Frontal cortex (tissue), 4 donors: ENCODE data around the gene ACSS2. TPM values are rescaled to one million over a fixed set of nuclear protein-coding genes. Genes with fewer than 3 reads are reported as not detected.

ENCODE experiments used
- DNase-seq, 2 donors: peaks; one replicate each; pipeline ENCODE4 v3.0.0; 2012; ENCODE audit warnings: low spot score in 2 of 2
- FAIRE-seq: peaks from 2 replicates; lab custom pipeline; 2012; peaks lifted over from hg19 to GRCh38; lab: Jason Lieb, UNC
- total RNA-seq: library from RNA; depleted of rRNA; stranded (reverse); fragments of >200 nt; gene quantifications from one replicate; pipeline ENCODE4 v1.2.3, GENCODE V29; 2014
- donor health status: control.
- donor health status: control.
- donor health status: control.

Gene ACSS2, protein sequence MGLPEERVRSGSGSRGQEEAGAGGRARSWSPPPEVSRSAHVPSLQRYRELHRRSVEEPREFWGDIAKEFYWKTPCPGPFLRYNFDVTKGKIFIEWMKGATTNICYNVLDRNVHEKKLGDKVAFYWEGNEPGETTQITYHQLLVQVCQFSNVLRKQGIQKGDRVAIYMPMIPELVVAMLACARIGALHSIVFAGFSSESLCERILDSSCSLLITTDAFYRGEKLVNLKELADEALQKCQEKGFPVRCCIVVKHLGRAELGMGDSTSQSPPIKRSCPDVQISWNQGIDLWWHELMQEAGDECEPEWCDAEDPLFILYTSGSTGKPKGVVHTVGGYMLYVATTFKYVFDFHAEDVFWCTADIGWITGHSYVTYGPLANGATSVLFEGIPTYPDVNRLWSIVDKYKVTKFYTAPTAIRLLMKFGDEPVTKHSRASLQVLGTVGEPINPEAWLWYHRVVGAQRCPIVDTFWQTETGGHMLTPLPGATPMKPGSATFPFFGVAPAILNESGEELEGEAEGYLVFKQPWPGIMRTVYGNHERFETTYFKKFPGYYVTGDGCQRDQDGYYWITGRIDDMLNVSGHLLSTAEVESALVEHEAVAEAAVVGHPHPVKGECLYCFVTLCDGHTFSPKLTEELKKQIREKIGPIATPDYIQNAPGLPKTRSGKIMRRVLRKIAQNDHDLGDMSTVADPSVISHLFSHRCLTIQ
- 18.3 TPM for total RNA-seq

DNA sequence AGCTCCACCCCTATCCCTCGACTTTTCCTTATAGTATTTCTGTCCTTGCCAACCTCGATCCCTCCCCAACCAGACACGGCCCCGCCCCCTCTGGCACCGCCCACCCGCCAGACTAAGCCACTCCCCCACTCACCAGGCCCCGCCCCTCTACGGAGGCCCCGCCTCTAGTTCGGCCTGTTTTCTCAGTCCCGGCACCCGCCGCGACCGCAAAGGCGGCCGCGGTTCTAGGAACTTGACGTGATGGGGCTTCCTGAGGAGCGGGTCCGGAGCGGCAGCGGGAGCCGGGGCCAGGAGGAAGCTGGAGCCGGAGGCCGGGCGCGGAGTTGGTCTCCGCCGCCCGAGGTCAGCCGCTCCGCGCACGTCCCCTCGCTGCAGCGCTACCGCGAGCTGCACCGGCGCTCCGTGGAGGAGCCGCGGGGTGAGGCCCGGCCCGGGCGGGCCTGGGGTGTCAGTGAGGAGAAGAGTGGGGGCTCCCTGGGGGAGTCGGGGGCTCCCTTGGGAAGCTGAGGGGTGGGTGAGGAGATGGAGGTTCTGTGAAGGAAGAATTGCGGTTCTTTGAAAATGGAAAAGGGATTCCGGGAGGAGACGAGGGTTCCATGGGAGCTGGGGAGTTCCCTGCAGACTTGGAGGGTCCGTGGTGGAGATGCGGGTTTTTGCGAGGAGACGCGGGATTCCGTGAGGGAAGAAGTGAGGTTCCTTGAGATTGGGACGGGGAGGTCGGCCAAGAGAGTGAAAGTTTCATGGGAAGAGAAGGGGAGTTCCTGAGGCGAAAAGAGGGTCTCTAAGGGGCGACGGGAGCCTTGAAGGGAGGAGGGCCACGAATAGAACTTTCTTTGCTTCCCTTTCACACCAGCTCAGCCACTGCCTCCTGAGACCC, at the start of gene ACSS2:
Gene ACSS2, plus strand, starts transcription at position 207 of the 877 bp plus-strand sequence. Its CDS starts 34 bp downstream, at position 241.
- DNase-seq (peak; percentile 89 to 93), FAIRE-seq (no peak)

DNA sequence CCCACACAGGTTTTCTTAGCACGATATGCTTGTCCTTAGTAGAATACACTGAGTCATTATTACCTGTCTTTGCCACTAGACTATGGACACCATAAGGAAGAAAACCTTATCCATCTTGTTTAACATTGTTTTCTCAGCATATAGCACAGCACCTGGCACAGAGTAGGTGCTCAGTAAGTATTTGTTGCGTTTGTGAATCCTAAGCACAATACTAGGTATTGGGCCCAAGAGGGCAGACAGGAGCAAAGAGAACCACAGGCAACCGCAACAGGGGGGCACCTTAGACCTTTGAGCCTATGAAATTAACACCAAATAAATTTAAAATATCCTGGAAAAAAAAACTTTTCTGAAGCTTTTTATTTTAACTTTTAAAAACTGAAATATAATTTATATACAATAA, 47.2 kb upstream of the ACSS2 start:
- FAIRE-seq = no peak
- no peak for DNase-seq

DNA sequence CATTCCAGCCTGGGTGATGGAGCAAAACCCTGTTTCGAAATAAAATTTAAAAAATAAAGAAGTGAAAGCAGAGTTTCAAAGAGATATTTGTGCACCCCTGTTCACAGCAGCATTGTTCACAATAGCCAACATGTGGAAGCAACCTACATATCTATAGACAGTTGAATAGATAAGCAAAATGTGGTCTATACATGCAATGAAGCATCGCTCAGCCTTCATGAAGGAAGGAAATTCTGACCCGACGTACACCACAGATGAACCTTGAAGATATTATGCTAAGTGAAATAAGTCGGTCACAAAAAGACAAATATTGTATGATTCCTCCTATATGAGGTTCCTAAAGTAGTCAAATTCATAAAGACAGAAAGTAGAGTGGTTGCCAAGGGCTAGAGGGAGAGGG, 44.5 kb upstream of the ACSS2 start:
- no peak for DNase-seq
- FAIRE-seq = no peak

DNA sequence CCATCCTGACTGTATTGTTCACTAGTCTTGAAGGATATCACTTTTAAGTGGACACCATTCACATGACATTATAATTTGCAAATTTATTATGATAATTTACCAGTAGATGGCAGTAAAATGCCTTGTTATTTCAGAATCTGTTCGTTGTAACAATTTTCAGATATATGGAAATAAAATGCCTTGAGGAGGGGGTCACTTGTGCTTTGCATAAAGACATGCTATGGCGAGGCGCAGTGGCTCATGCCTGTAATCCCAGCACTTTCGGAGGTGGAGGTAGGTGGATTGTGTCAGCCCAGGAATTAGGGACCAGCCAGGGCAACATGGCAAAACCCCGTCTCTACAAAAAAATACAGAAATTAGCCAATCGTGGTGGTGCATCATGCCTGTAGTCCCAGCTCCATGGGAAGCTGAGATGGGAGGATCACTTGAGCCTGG, 41.9 kb upstream of the ACSS2 start:
- DNase-seq (peak in 1 of 2 donors; percentile 43), FAIRE-seq (peak; percentile 13)

DNA sequence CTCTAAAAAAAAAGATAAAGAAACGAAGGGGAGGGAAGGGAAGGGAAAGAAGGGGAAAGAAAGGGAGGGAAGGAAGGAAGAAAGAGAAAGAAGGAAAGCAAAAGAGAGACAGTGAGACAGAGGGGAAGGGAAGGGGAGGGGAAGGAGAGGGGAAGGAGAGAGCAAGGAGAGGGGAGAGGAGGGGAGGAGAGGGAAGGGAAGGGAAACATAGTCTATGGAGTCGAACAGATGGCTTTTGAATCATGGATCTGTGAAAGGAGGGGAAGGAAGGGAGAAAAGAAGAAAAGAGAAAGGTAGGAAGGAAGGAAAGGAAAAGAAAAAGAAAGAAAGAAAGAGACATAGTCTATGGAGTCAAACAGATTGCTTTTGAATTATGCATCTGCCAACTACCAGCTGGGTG, 34.3 kb upstream of the ACSS2 start:
- FAIRE-seq = no peak

DNA sequence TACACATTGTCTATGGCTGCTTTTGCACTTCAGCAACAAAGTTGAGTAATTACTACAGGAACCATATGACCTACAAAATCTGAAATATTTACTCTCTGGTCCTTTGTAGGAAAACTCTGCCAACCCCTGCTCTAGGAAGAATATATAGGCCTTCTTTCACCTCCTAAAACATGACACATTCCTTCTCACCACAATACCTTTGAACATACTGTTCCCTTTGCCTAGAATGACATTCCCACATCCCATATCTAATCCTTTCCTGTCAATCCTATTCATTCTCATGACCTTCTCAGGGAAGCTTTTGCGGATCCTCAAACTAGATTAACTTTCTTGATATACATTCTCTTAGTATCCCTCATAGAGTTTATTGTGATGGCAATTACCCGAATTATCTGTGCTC, 33.0 kb upstream of the ACSS2 start:
- DNase-seq (no peak), FAIRE-seq (no peak)

More for the DNA sequence above, 34.3 kb upstream of the ACSS2 start:
- DNase-seq = no peak

DNA sequence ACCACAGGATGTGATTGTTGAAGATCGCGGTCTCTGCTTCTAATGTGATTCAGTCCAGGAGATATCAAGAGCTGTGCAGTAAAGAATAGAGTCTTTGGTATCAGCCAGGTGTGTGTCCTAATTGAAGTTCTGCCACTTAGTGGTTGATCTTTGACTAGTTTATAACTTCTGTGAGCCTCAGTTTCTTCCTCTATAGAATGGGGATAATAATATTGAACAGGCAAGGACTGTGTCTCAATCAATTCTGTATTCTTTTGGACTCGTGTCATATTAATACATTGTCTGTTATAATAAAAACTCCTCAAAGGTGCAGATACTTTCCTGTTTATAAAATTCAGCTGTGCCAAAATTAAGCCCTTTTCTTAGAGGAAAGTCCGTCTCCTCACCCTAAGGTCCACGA, 27.8 kb upstream of the ACSS2 start:
- DNase-seq (no peak), FAIRE-seq (no peak)

DNA sequence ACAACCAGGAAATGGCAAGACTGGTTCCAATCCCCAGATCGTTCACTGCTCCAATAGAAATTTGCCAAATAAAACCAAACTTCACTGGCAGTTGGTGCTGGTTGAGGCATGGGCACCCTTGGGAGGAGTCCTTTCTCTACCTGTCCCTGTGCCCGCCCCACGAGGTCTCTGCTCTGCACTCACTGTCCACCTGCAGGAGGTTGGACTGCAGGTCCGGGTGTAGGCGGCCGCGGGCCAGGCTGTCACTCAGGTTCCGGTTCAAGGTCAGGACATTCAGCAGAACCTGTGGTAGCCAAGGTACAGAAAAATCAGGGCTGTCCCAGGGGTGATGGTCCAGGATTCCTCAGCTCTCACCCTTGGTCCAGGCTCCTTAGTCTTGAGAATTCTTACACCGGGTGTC, 26.6 kb upstream of the ACSS2 start:
- DNase-seq (no peak), FAIRE-seq (no peak)

DNA sequence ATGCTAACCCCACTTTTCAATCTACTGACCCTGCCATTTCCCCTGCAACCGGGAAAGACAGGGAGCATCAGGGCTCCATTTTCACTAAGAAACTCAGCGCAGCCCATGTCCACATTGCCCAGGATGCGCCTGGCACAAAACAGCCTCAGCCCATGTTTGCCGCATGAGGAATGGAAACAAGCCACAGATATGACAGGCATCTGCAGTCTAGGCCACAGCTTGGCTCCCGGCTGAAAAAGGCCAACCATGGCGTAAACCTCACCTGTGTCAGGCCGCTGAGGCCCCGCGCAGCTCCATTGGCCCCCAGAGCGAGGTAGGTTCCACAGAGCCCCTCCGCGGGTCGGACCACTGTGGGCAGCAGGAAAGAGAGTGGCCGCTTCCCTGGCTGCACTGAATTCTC, 25.4 kb upstream of the ACSS2 start:
- no peak for FAIRE-seq
- DNase-seq = no peak

DNA sequence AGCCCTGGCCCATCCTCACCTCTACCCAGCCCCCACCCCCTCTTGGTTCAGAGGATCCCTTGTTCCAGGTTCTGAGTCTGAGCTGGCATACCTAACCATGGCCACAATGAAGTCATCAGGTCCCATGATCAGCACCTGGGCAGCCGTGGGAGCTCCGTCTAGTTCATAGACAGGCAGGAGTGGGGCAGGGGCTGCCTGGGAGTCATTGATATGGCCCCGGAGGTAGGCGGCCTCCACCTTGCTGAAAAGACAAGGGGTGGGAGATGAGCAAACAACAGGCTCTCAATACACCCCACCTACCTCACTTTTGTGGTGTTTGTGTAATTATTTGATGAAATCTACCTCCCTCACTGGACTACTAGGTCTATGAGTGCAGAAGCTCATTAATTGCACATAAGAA, 24.1 kb upstream of the ACSS2 start:
- DNase-seq (no peak), FAIRE-seq (no peak)

DNA sequence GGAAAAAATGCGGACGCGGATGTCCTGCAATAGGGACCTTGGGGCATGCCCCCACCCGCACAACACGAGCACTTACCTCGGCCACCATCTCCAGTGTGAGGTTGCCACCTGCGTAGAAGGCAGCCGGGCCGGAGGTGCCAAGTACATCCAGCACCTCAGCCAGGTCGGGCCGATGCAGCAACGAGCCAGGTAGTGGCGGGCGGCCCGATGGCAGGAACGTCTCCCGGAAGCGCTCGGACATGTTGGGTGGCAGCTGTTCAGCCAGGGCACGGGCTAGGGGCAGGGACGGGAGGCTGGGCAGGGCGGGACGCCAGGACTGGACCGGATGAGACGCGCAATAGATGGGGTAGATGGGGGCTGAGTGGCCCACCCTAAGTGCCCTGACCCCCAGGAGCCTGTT, 17.0 kb upstream of the ACSS2 start:
- DNase-seq (no peak), FAIRE-seq (no peak)

DNA sequence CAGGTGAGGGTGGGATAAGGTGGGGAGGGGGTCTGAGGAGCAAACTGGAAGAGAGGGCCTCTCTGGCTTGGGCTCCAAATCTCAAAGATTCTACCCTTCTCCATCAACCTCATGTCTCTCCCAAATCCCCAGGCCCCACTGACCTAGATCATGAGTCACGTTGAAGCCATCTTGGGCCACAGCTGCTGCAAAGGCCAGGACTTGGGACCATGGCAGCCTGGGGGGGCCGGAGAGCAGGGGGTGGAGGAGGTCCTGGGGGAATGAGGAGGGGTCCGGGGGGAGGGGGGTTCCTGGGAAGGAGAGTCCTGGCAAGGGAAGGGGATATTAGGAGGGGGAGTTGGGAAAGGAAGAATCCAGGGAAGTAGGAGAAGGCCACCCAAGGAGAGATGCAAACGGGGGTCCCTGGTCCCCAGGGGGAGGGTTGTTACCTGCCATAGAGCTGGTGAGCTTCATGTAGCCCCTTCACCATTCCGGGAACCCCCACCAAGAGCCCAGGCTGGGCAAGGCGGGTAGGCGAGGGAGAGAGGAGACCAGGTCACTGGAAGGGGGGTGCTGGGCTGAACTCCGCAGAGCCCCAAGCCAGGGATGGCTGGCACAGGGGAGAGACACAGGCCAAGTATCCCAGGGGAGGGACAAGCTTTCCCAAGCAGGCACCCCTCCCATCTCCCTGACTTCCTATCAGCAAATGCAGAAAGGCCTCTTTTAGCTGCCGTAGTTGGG, 16.4 kb upstream of the ACSS2 start:
- FAIRE-seq (no peak), DNase-seq (no peak)

DNA sequence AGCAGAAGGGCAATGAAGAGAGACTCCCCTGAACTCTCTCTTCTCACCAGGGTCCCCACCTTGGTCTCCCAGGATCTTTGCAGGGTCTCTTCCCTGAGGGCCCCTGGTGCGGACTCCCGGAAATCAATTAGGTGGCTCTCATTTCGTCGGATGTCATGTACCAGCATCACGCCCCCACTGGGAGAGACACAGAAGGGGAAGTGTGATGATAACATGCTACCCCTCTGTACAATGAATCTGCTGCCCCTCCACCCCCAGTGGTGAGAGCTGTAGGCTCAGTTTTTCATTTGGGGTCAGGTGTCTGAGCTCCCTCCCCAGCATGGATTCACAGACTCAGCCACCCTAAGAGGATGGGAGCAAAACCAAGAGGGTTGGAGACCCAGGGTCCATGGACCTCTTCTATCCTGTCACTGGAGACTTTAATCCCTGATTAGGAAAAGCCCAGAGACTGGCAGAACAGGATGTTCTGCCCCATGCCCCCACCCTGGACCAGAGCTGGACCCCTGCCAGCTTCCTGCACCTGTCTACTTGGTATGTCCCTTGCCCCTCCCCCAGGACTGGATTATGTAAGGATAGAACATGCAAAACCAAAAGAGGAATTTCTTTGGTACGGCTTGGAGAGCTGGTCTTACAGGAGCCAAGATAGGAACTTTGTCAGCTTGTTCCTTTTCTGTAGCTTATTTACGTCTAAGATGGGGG, 14.9 kb upstream of the ACSS2 start:
- FAIRE-seq = no peak
- no peak for DNase-seq

DNA sequence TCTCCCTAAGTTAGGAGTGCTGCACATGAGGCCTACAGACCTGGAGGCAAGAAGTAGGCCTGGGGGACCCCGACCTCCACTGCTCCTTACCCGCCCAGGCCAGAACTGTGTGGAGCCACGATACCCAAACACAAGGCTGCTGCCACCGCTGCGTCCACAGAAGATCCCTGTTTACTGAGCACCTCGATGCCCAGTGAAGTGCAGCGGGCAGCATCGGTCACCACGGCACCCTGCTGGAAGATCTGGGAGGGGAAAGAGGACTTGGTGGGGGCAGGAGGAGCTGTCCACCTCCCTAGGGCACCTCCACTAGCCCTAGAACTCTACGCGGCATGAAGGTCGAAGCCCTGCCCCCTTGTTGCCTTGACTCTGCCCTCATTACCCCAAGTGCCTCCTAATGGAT, 13.7 kb upstream of the ACSS2 start:
- no peak for FAIRE-seq
- DNase-seq = no peak

DNA sequence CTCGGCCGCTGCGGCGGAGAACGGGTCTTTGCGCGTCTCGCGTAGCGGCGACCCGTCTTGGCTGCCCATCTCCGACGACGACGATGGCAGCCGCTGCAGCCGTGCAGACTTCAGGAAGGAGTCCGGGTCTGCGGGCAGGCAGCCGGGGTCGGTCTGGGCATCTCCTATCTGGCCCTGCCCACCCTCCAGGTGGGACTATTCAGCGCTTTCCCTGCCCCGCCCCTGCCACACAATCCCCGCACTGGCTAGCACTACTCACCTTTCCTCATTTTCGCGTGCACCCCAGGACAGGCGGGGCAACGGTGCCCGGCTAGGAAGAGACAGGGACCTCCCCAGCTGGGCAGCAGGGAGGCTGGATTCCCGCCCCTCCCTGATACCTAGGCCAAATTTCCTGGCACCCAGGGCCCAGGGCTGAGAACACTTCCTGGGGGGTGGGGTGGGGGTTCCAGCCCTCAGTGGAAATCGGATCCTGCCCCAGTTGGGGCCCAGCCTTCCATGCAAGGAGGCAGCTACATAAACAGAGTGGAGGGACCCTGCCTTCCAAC, 12.9 kb upstream of the ACSS2 start:
- no peak for DNase-seq
- no peak for FAIRE-seq

DNA sequence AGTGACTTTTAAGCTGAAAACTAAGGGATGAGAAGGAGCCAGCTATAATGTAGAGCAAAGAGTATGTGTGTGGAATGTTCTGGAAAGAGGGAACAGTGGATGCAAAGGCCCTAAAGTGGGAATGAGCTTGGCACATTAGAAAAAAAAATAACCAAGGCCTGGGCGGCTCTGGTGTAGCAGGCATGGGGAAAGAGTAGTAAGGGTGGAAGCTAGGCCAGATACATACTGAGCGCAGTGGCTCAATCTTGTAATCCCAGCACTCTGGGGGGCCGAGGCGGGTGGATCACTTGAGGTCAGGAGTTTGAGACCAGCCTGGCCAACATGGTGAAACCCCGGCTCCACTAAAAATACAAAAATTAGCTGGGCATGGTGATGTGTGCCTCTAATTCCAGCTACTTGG, 12.2 kb upstream of the ACSS2 start:
- FAIRE-seq = no peak
- no peak for DNase-seq

DNA sequence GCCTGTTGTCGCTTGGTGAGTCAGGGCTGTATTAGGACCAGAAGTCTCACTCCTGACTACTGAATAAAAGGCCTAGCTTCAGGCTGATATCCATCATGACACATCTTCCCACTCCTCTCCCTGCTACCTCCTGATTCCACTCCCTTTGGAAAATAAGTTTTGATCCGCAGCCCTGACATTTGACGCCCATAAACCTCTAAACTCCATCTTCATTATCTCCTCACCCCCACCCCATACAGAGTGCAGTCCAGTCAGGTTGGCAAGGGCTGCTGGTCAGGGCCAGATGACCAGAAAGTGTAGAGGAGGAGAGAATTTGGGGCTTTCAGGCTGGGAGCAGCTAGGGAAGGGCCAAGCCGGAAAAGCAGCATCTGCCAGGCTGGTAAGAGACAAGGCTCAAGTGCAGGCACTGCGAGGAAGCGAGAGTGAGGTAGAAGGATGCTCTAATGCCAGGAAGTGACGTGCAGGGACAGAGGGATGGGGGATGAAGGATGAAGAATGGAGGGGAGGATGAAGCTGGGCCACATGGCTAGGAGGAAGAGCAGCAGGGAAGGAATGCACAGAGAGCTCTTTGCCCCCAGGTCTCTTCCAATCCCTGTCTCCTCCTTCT, 5.0 kb upstream of the ACSS2 start:
- FAIRE-seq = no peak
- no peak for DNase-seq

DNA sequence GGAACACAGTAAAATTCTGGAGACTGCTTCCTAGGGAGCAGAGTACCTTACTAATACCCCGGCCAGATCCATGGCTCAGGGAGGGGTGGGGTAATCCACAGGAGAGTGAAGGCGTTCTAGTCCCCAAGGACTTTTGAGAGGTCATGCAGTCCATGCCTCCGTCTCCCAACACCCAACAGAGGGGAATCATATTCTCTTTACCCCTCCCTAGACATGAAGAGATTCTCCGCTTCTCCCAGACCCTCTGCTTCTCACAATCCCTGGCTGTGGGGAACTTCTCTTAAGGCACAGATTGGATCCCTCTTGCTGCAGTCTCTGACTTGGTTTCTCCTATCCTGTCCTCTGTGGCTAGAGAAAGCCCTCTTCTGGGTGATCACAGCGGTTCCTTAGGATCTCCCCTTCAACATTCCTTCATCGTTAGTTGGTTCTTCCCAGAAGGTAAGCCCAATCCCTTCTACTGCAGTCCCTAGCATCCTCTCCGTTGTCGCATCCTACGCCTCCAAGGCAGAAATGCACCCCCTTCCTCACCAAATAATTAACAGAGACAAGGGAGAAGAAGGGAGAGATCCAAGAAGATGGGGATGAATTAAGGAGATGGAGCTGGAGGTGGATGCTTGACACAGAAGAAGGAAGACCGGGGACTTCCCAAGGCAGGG, 4.3 kb upstream of the ACSS2 start:
- DNase-seq (no peak), FAIRE-seq (no peak)
